ENCODE measurements around the gene EXOSC1. TPM values are rescaled to one million over a fixed set of nuclear protein-coding genes. Genes with fewer than 3 reads are reported as not detected.

EXOSC1 gene
- total and polyA plus RNA-seq, 2 of the 13 experiments (the other 11 are each of a cell fraction or from before 2014, with no cell fraction given) = 36.3 to 39.9 TPM

DNA sequence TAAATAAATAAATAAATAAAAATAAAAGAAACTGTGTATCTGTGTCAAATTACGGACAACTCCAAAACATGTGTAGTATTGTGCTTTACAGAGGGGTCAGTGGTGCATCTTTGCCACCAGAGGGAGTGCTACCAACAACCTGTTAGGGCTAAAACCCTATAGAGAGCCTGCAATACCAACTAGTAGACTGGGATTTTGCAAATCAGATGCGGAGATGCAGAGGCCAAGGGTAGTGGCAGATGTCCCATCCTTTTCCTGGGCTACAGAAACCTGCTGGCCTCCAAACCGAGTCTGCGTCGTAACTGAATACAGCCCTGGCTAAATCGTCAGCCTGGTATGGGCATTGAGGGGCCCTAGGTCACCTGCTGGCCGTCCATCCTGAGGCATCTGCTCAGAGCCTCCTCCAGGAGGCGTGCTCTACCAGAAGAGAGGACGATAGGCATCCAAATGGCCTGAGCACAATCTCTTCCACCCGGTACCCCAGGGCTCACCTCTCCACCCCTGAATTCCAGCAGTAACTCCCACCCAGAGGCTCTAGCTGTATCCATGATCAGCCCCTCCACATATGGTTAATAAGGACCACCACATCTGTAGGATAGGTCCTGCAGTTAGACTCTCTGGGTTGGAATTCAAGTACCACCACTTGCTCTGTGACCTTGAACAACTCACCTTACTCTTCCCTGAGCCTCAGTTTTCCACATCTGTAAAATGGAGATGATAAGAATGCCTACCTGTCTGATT, 38.4 kb downstream of the EXOSC1 start (continued):
- TF ChIP-seq ZNF446 (CRISPR knock-in tag; IDR thresholded peaks at IDR 0.05) = no peak
- TF ChIP-seq ZNF276 (CRISPR knock-in tag; IDR thresholded peaks at IDR 0.05; ENCODE audit: low read depth) = no peak
- TF ChIP-seq KIAA2018 (CRISPR knock-in tag; IDR thresholded peaks at IDR 0.05; ENCODE audit: borderline replicate concordance) = no peak
- TF ChIP-seq ESRRA (CRISPR knock-in tag; IDR thresholded peaks at IDR 0.05; ENCODE audit: low read depth) = peak; percentile 99
- peak; percentile 27; the same call in 1 of the 2 replicates for TF ChIP-seq KLF9 (CRISPR knock-in tag; IDR thresholded peaks at IDR 0.05; ENCODE audit: low read depth)
- no peak for TF ChIP-seq ZFP90 (CRISPR knock-in tag; IDR thresholded peaks at IDR 0.05; ENCODE audit: borderline replicate concordance)
- TF ChIP-seq HIC2 (CRISPR knock-in tag; IDR thresholded peaks at IDR 0.05; ENCODE audit: low read depth) = no peak
- no peak for TF ChIP-seq RBM39 (IDR thresholded peaks at IDR 0.05; ENCODE audit: low read depth, low read length, poor library complexity, severe bottlenecking)
- TF ChIP-seq SRF (IDR thresholded peaks at IDR 0.05; ENCODE audit: low read depth, low read length) = no peak; the same call in 1 of the 2 replicates
- TF ChIP-seq HCFC1 (IDR thresholded peaks at IDR 0.05; ENCODE audit: low read depth, low read length) = no peak
- TF ChIP-seq ZNF629 (CRISPR knock-in tag; conservative IDR thresholded peaks at IDR 0.05) = peak; percentile 100
- TF ChIP-seq SRY (CRISPR knock-in tag; IDR thresholded peaks at IDR 0.05) = 0 out of 2 replicates have a peak, but pooled peaks have one; percentile 43
- TF ChIP-seq ZNF503 (CRISPR knock-in tag; IDR thresholded peaks at IDR 0.05) = no peak
- TF ChIP-seq SPEN (CRISPR knock-in tag; IDR thresholded peaks at IDR 0.05; ENCODE audit: low read depth) = peak; percentile 45; the same call in 1 of the 2 replicates

Data from HepG2 (cell line).